CD4-positive, alpha-beta T cell treated with Interleukin-4 for 1 hour (primary cell): ENCODE results near the gene ADCY6.
"Not testable (repeated sequence)": the region's sequence is repeated elsewhere in the genome, so short reads cannot be mapped to it uniquely, and the experiment has no call there.

Experiments used
- DNase-seq, 2 donors: peaks; one replicate each; pipeline ENCODE4 v3.0.0-alpha.2; 2020 to 2022

ADCY6 gene

DNA sequence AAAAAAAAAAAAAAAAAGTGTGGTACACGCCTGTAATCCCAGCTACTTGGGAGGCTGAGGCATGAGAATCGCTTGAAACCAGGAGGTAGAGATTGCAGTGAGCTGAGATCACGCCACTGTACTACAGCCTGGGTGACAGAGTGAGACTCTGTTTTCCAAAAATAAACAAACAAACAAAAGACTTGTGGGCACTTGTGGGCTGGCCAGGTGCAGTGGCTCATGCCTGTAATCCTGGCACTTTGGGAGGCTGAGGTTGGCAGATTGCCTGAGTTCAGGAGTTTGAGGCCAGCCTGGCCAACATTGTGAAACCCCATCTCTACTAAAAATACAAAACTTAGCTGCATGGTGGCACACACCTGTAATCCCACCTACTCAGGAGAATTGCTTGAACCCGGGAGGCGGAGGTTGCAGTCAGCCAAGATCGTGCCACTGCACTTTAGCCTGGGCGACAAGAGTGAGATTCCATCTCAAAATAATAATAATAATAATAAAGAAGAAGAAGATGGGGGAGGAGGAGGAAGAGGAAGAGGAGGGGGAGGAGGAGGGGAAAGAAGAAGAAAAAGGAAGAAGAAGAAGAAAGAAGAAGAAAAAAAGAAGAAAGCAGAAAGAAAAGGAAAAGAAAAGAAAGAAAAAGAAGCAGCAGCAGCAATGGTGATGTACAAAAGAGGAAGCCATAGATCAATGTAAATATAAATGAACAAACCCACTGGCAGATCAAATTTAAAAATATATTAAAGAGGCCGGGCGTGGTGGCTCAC, 44.5 kb downstream of the ADCY6 start:
- no peak for DNase-seq

DNA sequence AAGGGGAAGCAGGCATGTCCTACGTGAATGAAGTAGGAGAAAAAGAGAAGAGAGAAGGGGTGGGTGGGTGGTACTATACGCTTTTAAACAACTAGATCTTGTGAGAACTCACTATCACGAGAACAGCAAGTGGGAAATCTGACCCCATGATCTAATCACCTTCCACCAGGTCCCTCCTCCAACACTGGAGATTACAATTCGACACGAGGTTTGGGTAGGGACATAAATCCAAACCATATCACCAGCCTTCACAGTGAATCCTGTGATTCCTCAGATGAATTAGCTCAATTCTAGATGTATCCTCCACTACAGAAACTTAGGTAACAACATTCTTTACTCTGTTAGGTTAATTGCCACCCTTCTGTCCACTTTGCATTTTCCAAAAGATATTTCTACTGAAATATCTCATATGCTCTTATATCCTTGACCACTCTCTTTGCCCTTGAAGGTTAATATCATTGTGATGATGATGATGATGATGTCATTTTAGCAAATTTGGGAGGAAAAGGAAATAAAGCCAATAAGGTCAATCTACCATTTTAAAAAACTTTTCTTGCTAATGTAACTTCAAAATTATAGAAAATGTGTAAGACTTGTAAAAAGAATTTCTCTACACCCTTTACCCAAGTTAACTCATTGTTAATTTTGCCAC, 49.1 kb downstream of the ADCY6 start:
- DNase-seq: no peak

DNA sequence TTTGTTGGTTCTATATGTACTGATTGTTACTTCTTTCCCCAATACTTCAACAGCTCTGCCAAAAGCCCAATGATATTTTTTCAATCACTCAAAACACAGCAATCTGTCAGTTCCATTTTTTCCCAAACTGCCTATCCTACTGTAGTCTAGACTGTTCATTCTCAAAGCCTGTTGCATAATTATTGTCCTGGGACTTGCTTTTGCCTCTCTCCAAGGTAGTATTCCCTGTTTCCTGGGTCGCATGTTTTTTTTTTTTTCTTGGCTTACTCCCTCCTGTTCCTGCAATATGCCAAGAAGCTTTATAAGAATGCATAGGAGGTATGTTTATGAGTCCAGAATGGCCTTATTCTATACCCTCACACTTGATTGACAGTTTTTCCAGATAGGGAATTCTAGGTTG, 52.4 kb downstream of the ADCY6 start:
- no peak for DNase-seq

DNA sequence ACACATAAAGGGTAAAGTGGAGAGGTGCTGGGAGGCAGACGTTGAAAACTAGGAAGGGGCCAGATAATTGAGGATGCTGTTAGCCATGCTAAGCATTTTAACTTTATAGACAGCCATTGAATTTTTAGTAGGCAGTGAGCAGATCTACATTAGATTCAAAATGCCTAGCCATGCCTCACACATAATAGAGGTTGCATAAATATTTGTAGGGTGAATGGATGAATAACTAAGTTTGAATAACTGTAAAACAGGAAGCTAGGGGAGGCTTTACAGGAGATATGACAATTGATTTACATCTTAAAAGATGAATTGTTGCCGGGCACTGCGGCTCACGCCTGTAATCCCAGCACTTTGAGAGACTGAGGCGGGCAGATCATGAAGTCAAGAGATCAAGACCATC, 60.1 kb downstream of the ADCY6 start:
- no peak for DNase-seq

DNA sequence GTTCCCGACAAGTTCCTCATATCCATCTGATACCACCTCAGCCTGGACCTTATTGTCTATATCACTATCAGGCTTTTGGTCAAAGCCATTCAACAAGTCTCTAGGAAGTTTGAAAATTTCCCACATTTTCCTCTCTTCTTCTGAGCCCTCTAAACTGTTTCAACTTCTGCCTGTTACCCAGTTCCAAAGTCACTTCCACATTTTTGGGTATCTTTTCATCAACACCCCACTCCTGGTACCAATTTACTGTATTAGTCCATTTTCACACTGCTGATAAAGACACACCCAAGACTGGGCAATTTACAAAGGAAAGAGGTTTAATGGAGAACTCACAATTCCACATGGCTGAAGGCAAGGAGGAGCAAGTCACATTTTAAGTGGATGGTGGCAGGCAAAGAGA, 68.2 kb downstream of the ADCY6 start:
- not testable (repeated sequence) for DNase-seq

DNA sequence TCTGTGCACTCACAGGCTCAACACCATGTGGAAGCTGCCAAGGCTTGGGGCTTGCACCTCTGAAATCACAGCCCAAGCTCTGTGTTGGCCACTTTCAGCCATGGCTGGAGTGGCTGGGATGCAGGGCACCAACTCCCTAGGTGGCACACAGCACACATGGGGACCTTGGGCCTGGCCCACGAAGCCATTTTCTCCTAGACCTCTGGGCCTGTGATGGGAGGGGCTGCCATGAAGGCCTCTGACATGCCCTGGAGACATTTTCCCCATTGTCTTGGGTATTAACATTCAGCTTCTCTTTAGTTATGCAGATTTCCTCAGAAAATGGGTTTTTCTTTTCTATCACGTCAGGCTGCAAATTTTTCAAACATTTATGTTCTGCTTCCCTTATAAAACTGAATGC, 68.7 kb downstream of the ADCY6 start:
- not testable (repeated sequence) for DNase-seq

DNA sequence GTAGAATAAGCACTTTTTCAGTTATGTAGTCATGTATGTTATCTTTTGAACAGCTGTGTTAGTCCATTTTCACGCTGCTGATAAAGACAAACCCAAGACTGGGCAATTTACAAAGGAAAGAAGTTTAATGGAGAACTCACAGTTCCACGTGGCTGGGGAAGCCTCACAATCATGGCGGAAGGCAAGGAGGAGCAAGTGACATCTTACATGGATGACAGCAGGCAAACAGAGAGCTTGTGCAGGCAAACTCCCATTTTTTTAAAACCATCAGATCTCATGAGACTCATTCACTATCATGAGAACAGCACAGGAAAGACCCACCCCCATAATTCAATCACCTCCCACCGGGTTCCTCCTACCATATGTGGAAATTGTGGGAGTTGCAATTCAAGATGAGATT, 69.9 kb downstream of the ADCY6 start:
- not testable (repeated sequence) for DNase-seq

DNA sequence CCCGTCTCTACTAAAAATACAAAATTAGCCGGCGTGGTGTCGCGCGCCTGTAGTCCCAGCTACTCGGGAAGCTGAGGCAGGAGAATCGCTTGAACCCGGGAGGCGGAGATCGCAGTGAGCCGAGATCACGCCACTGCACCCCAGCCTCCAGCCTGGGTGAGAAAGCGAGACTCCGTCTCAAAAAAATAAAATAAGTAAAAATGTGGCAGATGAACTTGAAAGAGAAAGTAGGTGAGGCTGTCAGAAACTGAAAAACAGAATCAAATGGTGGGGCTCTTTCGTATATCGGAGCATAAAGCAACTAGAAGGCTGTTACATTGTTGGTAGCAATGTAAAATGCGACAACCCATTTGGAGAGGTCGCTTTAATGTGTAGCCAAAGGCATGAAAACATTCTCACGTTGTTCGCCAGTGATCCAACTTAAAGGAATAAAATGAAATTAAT, 71.6 kb downstream of the ADCY6 start:
- DNase-seq: no peak

DNA sequence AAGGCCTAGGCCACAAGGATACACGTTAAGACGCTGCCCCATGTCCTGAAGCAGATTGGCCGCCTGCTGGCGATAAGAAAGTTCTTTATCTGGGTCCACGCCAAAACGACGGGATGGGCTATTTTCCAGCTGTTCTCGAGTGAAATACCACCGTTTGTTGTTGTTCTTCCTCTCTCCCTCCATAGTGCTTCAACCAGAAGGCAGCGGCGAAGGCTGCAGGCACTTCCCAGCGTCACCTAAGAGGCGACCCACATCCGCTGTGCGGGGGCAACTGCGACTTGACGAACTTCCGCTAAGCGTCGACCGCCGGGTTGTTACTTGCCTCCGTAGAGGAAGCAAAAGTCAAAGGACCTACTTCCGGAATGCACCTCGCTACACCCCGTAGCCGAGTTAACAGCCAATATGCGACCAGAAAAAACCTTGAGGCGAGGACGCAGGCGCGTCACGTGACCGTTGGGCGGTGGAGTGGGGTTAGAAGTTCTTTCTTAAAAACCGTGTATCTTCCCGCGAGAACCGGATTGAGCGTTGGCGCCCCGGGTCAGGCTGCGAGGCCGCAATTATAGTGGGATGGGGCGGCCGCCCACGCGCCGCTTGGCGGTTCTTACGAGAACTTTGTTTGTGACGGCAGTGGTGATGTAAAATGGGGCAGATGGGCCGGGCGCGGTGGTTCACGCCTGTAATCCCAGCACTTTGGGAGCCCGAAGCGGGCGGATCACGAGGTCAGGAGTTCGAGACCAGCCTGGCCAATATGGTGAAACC, 72.2 kb downstream of the ADCY6 start, which contains the start of gene CCNT1:
Gene CCNT1, minus strand, starts transcription at position 215 of the 759 bp plus-strand sequence. Its CDS starts 32 bp downstream, at position 183.
- DNase-seq: peak; percentile 100
